ENCODE results near the gene CCDC3.

DNA sequence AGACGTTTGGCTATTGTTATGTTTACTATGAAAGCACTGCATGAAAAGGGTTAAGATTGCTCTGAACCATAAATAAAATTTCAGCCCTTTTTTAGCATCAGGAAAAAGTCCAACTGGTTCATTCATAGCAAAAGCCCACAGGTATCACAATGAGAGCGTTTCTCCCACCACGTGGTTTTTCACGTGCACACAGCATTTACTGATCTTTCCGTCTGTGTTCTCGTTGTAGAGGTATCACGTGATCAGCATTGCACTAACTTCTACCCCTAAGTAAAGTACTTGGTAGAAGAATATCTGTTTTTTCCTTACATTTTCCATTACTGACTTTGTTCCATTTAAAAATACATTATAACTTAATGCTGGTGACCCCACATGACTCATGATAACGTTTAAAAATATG, 17.8 kb upstream of the CCDC3 start:
- TF ChIP-seq, protein P1, sequence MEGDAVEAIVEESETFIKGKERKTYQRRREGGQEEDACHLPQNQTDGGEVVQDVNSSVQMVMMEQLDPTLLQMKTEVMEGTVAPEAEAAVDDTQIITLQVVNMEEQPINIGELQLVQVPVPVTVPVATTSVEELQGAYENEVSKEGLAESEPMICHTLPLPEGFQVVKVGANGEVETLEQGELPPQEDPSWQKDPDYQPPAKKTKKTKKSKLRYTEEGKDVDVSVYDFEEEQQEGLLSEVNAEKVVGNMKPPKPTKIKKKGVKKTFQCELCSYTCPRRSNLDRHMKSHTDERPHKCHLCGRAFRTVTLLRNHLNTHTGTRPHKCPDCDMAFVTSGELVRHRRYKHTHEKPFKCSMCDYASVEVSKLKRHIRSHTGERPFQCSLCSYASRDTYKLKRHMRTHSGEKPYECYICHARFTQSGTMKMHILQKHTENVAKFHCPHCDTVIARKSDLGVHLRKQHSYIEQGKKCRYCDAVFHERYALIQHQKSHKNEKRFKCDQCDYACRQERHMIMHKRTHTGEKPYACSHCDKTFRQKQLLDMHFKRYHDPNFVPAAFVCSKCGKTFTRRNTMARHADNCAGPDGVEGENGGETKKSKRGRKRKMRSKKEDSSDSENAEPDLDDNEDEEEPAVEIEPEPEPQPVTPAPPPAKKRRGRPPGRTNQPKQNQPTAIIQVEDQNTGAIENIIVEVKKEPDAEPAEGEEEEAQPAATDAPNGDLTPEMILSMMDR (IDR thresholded peaks at IDR 0.05) = no peak
- no peak for TF ChIP-seq POLR2AphosphoS5 (IDR thresholded peaks at IDR 0.05; ENCODE audit: insufficient read depth in 1 of 2, low read depth in 1 of 2)
